Osteocyte (in vitro differentiated cells): Measurements from ENCODE around the gene ZNF546. TPM values are rescaled to one million over a fixed set of nuclear protein-coding genes. Genes with fewer than 3 reads are reported as not detected.
A peak's percentile ranks its signal among the peaks of the same experiment; 100 is the strongest.
"Not testable (repeated sequence)": the region's sequence is repeated elsewhere in the genome, so short reads cannot be mapped to it uniquely, and the experiment has no call there.

ENCODE experiments used
- DNase-seq: peaks from one replicate; pipeline ENCODE4 v3.0.0; 2021; ENCODE audit warnings: mixed read lengths; ENCODE audit not compliant: unreplicated experiment; ENCODE audit errors: extremely low spot score
- H3K27ac Mint-ChIP-seq: one replicate; pipeline ENCODE4 v1.8.0; 2021; ENCODE audit warnings: mild to moderate bottlenecking, mixed read lengths; ENCODE audit not compliant: unreplicated experiment
- H3K27me3 Mint-ChIP-seq: one replicate; pipeline ENCODE4 v1.8.0; 2021; ENCODE audit warnings: mixed read lengths; ENCODE audit not compliant: unreplicated experiment
- H3K36me3 Mint-ChIP-seq: one replicate; pipeline ENCODE4 v1.8.0; 2021; ENCODE audit warnings: mixed read lengths; ENCODE audit not compliant: unreplicated experiment
- H3K4me1 Mint-ChIP-seq: one replicate; pipeline ENCODE4 v1.8.0; 2021; ENCODE audit warnings: mixed read lengths; ENCODE audit not compliant: unreplicated experiment
- H3K4me3 Mint-ChIP-seq: one replicate; pipeline ENCODE4 v1.8.0; 2021; ENCODE audit warnings: mild to moderate bottlenecking, moderate library complexity, mixed read lengths; ENCODE audit not compliant: unreplicated experiment
- H3K9me3 Mint-ChIP-seq: one replicate; pipeline ENCODE4 v1.8.0; 2021; ENCODE audit warnings: mixed read lengths; ENCODE audit not compliant: unreplicated experiment
- CTCF ChIP-seq: fragments of 200-600 bp; sonication (generic); IDR thresholded peaks from 2 replicates; pipeline ENCODE4 v1.5.0; 2021; ENCODE audit warnings: antibody characterized with exemption, mild to moderate bottlenecking, moderate library complexity
- total RNA-seq: library from RNA; stranded (reverse); gene quantifications from 2 replicates; pipeline ENCODE4 v1.2.1, GENCODE V29; 2021

The ZNF546 gene
- total RNA-seq, 1 donor from 2014 or later, result 7.3 TPM

GRCh38 chr19:39953915-39954314 lies 42.9 kb upstream of the ZNF546 start:
- no peaks in the 10 kb centered on the region for H3K4me1 Mint-ChIP-seq

DNA sequence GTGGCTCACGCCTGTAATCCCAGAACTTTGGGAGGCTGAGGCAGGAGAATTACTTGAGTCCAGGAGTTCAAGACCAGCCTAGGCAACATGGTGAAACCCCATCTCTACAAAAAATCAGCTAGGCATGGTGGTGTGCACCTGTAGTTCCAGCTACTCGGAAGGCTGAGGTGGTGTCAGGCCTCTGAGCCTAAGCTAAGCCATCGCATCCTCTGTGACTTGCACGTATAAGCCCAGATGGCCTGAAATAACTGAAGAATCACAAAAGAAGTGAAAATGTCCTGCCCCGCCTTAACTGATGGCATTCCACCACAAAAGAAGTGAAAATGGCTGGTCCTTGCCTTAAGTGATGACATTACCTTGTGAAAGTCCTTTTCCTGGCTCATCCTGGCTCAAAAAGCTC lies 39.0 kb upstream of the ZNF546 start:
- H3K27ac Mint-ChIP-seq, H3K27me3 Mint-ChIP-seq, H3K36me3 Mint-ChIP-seq, H3K9me3 Mint-ChIP-seq, DNase-seq, H3K4me3 Mint-ChIP-seq, H3K4me1 Mint-ChIP-seq: not testable (repeated sequence)

More at GRCh38 chr19:39953915-39954314, 42.9 kb upstream of the ZNF546 start:
- TF ChIP-seq CTCF, result no peak
- Mint-ChIP-seq H3K36me3 (no peaks in the 10 kb centered on the region), H3K27me3 (peaks cover 2% of the 10 kb centered on the region), H3K4me3 (no peak overlapping the region), H3K9me3 (no peaks in the 10 kb centered on the region), H3K27ac (no peak overlapping the region)
- no peak for DNase-seq

- not testable (repeated sequence) for DNase-seq, H3K27ac Mint-ChIP-seq, H3K4me1 Mint-ChIP-seq, H3K4me3 Mint-ChIP-seq, H3K9me3 Mint-ChIP-seq, H3K36me3 Mint-ChIP-seq
- H3K27me3 Mint-ChIP-seq, result peaks cover 10% of the 10 kb centered on the region
These were observed 37.9 kb upstream of the ZNF546 start for GRCh38 chr19:39958942-39959341.

DNA sequence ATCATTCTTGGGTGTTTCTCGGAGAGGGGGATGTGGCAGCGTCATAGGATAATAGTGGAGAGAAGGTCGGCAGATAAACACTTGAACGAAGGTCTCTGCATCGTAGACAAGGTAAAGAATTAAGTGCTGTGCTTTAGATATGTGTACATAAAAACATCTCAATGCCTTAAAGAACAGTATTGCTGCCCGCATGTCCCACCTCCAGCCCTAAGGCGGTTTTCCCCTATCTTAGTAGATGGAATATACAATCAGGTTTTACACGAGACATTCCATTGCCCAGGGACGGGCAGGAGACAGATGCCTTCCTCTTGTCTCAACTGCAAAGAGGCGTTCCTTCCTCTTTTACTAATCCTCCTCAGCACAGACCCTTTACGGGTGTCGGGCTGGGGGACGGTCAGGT lies 37.5 kb upstream of the ZNF546 start:
- not testable (repeated sequence) for H3K36me3 Mint-ChIP-seq, DNase-seq, H3K27ac Mint-ChIP-seq, H3K4me3 Mint-ChIP-seq, H3K4me1 Mint-ChIP-seq, H3K9me3 Mint-ChIP-seq
- H3K27me3 Mint-ChIP-seq, result peaks cover 10% of the 10 kb centered on the region

DNA sequence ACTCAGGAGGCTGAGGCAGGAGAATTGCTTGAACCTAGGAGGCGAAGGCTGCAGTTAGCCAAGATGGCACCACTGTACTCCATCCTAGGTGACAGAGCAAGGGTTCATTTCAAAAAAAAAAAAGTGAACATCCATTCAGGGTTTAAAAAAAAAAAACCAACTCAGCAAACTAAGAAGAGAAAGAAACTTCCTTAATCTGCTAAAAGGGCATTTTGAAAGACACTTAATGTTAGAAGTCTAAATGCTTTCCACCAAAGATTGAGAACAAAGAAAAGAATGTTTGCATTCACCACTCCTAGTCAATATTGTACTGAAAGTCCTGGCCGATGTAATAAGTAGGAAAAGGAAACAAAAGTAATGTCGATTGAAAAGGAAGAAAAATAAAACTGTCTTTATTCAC lies 33.0 kb upstream of the ZNF546 start:
- Mint-ChIP-seq H3K4me3 (no peak overlapping the region), H3K27me3 (peaks cover 10% of the 10 kb centered on the region), H3K36me3 (no peaks in the 10 kb centered on the region), H3K27ac (no peak overlapping the region), H3K4me1 (no peaks in the 10 kb centered on the region), H3K9me3 (no peaks in the 10 kb centered on the region)
- no peak for TF ChIP-seq CTCF
- no peak for DNase-seq

DNA sequence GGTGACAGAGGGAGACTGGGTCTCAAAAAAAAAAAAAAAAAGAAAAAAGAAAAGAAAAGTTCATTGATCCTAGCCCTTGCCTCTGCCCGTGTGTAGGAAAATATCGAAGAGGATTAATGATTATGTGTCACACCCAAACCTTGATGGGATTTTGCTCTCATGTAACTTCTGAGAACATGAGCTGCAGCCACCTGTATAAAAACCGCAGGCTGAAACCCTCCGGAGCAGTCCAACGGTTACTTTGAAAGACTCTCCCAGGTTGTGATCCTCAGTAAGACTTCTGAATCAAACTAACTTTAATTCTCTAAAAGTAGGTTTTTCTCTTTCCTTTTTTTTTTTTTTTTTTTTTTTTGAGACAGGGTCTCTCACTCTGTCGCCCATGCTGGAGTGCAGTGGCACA lies 30.2 kb upstream of the ZNF546 start:
- no peak for DNase-seq
- Mint-ChIP-seq H3K4me1 (peaks cover 20% of the 10 kb centered on the region), H3K27me3 (peaks cover 3% of the 10 kb centered on the region), H3K36me3 (no peaks in the 10 kb centered on the region), H3K9me3 (no peaks in the 10 kb centered on the region), H3K4me3 (no peak overlapping the region), H3K27ac (no peak overlapping the region)
- no peak for TF ChIP-seq CTCF

DNA sequence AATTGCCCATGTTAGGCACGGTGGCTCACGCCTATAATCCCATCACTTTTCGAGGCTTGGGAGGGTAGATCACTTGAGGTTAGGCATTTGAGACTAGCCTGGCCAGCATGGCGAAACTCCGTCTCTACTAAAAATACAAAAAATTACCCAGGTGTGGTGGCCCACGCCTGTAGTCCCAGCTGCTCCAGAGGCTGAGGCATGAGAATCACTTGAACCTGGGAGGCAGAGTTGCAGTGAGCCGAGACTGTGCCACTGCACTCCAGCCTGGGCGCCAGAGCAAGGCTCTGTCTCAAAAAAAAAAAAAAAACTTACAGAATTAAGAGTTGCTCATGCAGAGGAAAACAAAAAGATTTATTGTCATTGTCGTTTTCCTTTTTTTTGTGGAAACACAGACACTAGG lies 29.3 kb upstream of the ZNF546 start:
- Mint-ChIP-seq H3K27me3 (peaks cover 3% of the 10 kb centered on the region), H3K4me1 (peaks cover 26% of the 10 kb centered on the region), H3K4me3 (no peak overlapping the region), H3K9me3 (no peaks in the 10 kb centered on the region), H3K36me3 (no peaks in the 10 kb centered on the region), H3K27ac (no peak overlapping the region)
- DNase-seq, result peak; percentile 53
- no peak for TF ChIP-seq CTCF
